ENCODE results near the gene UQCR10.

Gene UQCR10

GRCh38 chr22:29767171-29768051 lies at the start of gene UQCR10:
UQCR10 (plus strand) TSS chr22:29767369; CDS start chr22:29767399, 30 bp downstream.
- peak; percentile 91 for DNase-seq (ENCODE audit: low read depth)

- no peak for DNase-seq (ENCODE audit: low read depth)
Observed at GRCh38 chr22:29717789-29718188, 49.4 kb upstream of the UQCR10 start.

GRCh38 chr22:29718949-29719898 lies 47.9 kb upstream of the UQCR10 start:
- DNase-seq (ENCODE audit: low read depth) = no peak

- DNase-seq (ENCODE audit: low read depth) = peak; percentile 16
Observed at GRCh38 chr22:29719899-29720645, 47.1 kb upstream of the UQCR10 start, which contains the start of gene CABP7. CABP7 (plus strand) TSS chr22:29720003; CDS start chr22:29720425, 422 bp downstream.

- DNase-seq (ENCODE audit: low read depth) = no peak
Observed at GRCh38 chr22:29720811-29721323, 46.3 kb upstream of the UQCR10 start.

- peak; percentile 39 for DNase-seq (ENCODE audit: low read depth)
Observed at GRCh38 chr22:29722151-29722550, 45.0 kb upstream of the UQCR10 start.

- DNase-seq (ENCODE audit: low read depth) = no peak
Observed at GRCh38 chr22:29722587-29722986, 44.6 kb upstream of the UQCR10 start.

GRCh38 chr22:29723766-29724165 lies 43.4 kb upstream of the UQCR10 start:
- no peak for DNase-seq (ENCODE audit: low read depth)

- DNase-seq (ENCODE audit: low read depth) = no peak
Observed at GRCh38 chr22:29724843-29725242, 42.3 kb upstream of the UQCR10 start.

GRCh38 chr22:29726106-29726505 lies 41.1 kb upstream of the UQCR10 start:
- DNase-seq (ENCODE audit: low read depth) = no peak

- DNase-seq (ENCODE audit: low read depth) = peak; percentile 42
Observed at GRCh38 chr22:29726512-29727130, 40.5 kb upstream of the UQCR10 start.

- DNase-seq (ENCODE audit: low read depth) = peak; percentile 65
Observed at GRCh38 chr22:29727131-29727523, 40.0 kb upstream of the UQCR10 start.

GRCh38 chr22:29729161-29729560 lies 38.0 kb upstream of the UQCR10 start:
- no peak for DNase-seq (ENCODE audit: low read depth)

GRCh38 chr22:29731058-29731850 lies 35.9 kb upstream of the UQCR10 start:
- no peak for DNase-seq (ENCODE audit: low read depth)

- DNase-seq (ENCODE audit: low read depth) = no peak
Observed at GRCh38 chr22:29732883-29733282, 34.3 kb upstream of the UQCR10 start.

GRCh38 chr22:29733362-29734201 lies 33.6 kb upstream of the UQCR10 start:
- DNase-seq (ENCODE audit: low read depth) = no peak

GRCh38 chr22:29734406-29734805 lies 32.8 kb upstream of the UQCR10 start:
- no peak for DNase-seq (ENCODE audit: low read depth)

GRCh38 chr22:29734838-29735237 lies 32.3 kb upstream of the UQCR10 start:
- no peak for DNase-seq (ENCODE audit: low read depth)

GRCh38 chr22:29735416-29735815 lies 31.8 kb upstream of the UQCR10 start:
- no peak for DNase-seq (ENCODE audit: low read depth)

All from ELR (cell line).